K562 (cell line): ENCODE data around the gene FKBP8. TPM values are rescaled to one million over a fixed set of nuclear protein-coding genes. Genes with fewer than 3 reads are reported as not detected.

Source experiments
- ARID1B ChIP-seq: fragments of 450-650 bp; IDR thresholded peaks from 2 replicates; pipeline ENCODE4 v1.6.1; 2016; ENCODE audit warnings: antibody characterized with exemption, mild to moderate bottlenecking, inconsistent platforms
- BACH1 ChIP-seq: fragments of 200-800 bp; sonication (Bioruptor generic); IDR thresholded peaks from 2 replicates; pipeline ENCODE4 v1.6.1; 2016; ENCODE audit warnings: missing genetic modification characterization, missing compliant biosample characterization
- CEBPB ChIP-seq: fragments of 450-650 bp; IDR thresholded peaks from 2 replicates; pipeline ENCODE4 v1.6.1; 2016; ENCODE audit warnings: missing genetic modification characterization, missing compliant biosample characterization
- EP300 ChIP-seq: IDR thresholded peaks from 2 replicates; pipeline ENCODE4 v1.6.1; 2012; ENCODE audit warnings: low read length, improper control_type of control experiment
- ESRRB ChIP-seq: fragments of 250-450 bp; sonication (Bioruptor Pico); IDR thresholded peaks from 2 replicates; pipeline ENCODE4 v1.5.0; 2020; ENCODE audit warnings: mild to moderate bottlenecking, moderate library complexity, borderline replicate concordance
- HDAC1 ChIP-seq, 2 experiments: fragments of 450-650 bp; IDR thresholded peaks; 2 replicates each; pipeline ENCODE4 v1.6.1; 2016 to 2017; ENCODE audit warnings: inconsistent platforms in 1 of 2, mild to moderate bottlenecking in 1 of 2, moderate library complexity in 1 of 2
- HDAC8 ChIP-seq: fragments of 450-650 bp; IDR thresholded peaks from 2 replicates; pipeline ENCODE4 v1.6.1; 2016; ENCODE audit warnings: mild to moderate bottlenecking, missing genetic modification characterization, moderate library complexity, missing compliant biosample characterization
- MTF1 ChIP-seq: fragments of 250-450 bp; sonication (Bioruptor Pico); IDR thresholded peaks from 2 replicates; pipeline ENCODE4 v1.9.0; 2021; ENCODE audit warnings: moderate library complexity, mild to moderate bottlenecking, inconsistent platforms, borderline replicate concordance
- MXI1 ChIP-seq: IDR thresholded peaks from 2 replicates; pipeline ENCODE4 v1.6.1; 2011; ENCODE audit warnings: low read depth, mild to moderate bottlenecking, improper control_type of control experiment, low read length
- POU5F1 ChIP-seq: fragments of 150-350 bp; IDR thresholded peaks from 2 replicates; pipeline ENCODE4 v1.6.1; 2014; ENCODE audit warnings: borderline replicate concordance, low read length, low read depth, mild to moderate bottlenecking; ENCODE audit not compliant: partially characterized antibody
- RAD21 ChIP-seq, 2 experiments: fragments of 250-450 bp in 1 of 2; fragments of 450-650 bp in 1 of 2; sonication (Bioruptor Pico) in 1 of 2; formaldehyde crosslinking in 1 of 2; IDR thresholded peaks in 1 of 2; conservative IDR thresholded peaks in 1 of 2; 2 replicates each; pipeline versions ENCODE4 v1.4.0 to v1.8.0; 2020 to 2022; ENCODE audit warnings: mild to moderate bottlenecking in 2 of 2, moderate library complexity in 1 of 2
- RBM25 ChIP-seq: fragments of 200-400 bp; formaldehyde crosslinking; IDR thresholded peaks from 2 replicates; pipeline ENCODE4 v1.6.1; 2018; ENCODE audit warnings: low read length, low read depth, moderate library complexity; ENCODE audit not compliant: severe bottlenecking
- SETDB1 ChIP-seq: IDR thresholded peaks from one replicate; pipeline ENCODE4 v1.6.1; 2012; ENCODE audit warnings: low read length, control low read depth, inconsistent platforms
- SMARCC2 ChIP-seq: fragments of 450-650 bp; IDR thresholded peaks from 2 replicates; pipeline ENCODE4 v1.6.1; 2017; ENCODE audit warnings: antibody characterized with exemption, moderate library complexity, mild to moderate bottlenecking, low read depth
- SMC3 ChIP-seq: conservative IDR thresholded peaks from 2 replicates; pipeline ENCODE4 v1.6.1; 2011; ENCODE audit warnings: low read depth, low read length, improper control_type of control experiment; ENCODE audit not compliant: insufficient read depth
- SUPT5H ChIP-seq: fragments of 450-650 bp; IDR thresholded peaks from 2 replicates; pipeline ENCODE4 v1.6.1; 2016
- TCF7L2 ChIP-seq: fragments of 150-350 bp; IDR thresholded peaks from 2 replicates; pipeline ENCODE4 v1.6.1; 2016; ENCODE audit warnings: low read depth, mild to moderate bottlenecking, low read length, moderate library complexity
- ZNF347 ChIP-seq: fragments of 450-650 bp; formaldehyde crosslinking; IDR thresholded peaks from 2 replicates; pipeline ENCODE4 v1.4.0; 2020; ENCODE audit warnings: low read depth, mild to moderate bottlenecking, moderate library complexity
- ZNF766 ChIP-seq: fragments of 200-800 bp; sonication (Bioruptor generic); conservative IDR thresholded peaks from 2 replicates; pipeline ENCODE4 v1.6.1; 2016; ENCODE audit warnings: missing genetic modification characterization, missing compliant biosample characterization
- polyA plus RNA-seq, 8 experiments: library from polyadenylated mRNA; depleted of rRNA in 4 of 8; stranded (reverse) in 5 of 8; unstranded in 3 of 8; fragments of >200 nt; fragmentation: Nextera tagmentation in 2 of 8; fragmentation: Illumina TruSeq in 1 of 8; extraction: Ambion mirVana in 2 of 8; extraction: Trizol in 1 of 8; gene quantifications; 2 replicates each; pipeline versions ENCODE4 v1.2.1 to v1.2.3, GENCODE V29; 2011 to 2014; ENCODE audit warnings: inconsistent platforms in 1 of 8, missing spikeins in 1 of 8
- total RNA-seq, 7 experiments: library from RNA; depleted of rRNA in 6 of 7; stranded (reverse); fragments of >200 nt in 6 of 7; fragmentation: Illumina TruSeq in 2 of 7; extraction: Trizol in 2 of 7; gene quantifications; 2 replicates each; pipeline versions ENCODE4 v1.2.1 to v1.2.3, GENCODE V29; 2011 to 2021; ENCODE audit warnings: low replicate concordance in 1 of 7
- TF ChIP-seq, protein P1 (sequence below): fragments of 250-450 bp; sonication (Bioruptor Pico); IDR thresholded peaks from 2 replicates; pipeline ENCODE4 v1.4.0; 2020; ENCODE audit warnings: mild to moderate bottlenecking, moderate library complexity
- TF ChIP-seq, protein P2 (sequence below): fragments of 250-450 bp; sonication (Bioruptor Pico); IDR thresholded peaks from 2 replicates; pipeline ENCODE4 v1.8.0; 2021; ENCODE audit warnings: moderate library complexity, mild to moderate bottlenecking, inconsistent platforms
- TF ChIP-seq, protein P3 (sequence below): IDR thresholded peaks from 2 replicates; pipeline ENCODE4 v1.6.1; 2016; ENCODE audit warnings: missing genetic modification characterization, missing compliant biosample characterization
- TF ChIP-seq, protein P4 (sequence below), 2 experiments: fragments of 250-450 bp in 1 of 2; fragments of 450-650 bp in 1 of 2; sonication (Bioruptor Pico) in 1 of 2; IDR thresholded peaks; 2 replicates each; pipeline versions ENCODE4 v1.6.1 to v1.8.0; 2016 to 2021; ENCODE audit warnings: mild to moderate bottlenecking in 2 of 2, moderate library complexity in 2 of 2, missing compliant biosample characterization in 1 of 2, missing genetic modification characterization in 1 of 2

Gene FKBP8
- total and polyA plus RNA-seq, 9 of the 15 experiments (the other 6 are each of a cell fraction or from before 2014, with no cell fraction given), result 0.46 to 236 (median 104) TPM

DNA sequence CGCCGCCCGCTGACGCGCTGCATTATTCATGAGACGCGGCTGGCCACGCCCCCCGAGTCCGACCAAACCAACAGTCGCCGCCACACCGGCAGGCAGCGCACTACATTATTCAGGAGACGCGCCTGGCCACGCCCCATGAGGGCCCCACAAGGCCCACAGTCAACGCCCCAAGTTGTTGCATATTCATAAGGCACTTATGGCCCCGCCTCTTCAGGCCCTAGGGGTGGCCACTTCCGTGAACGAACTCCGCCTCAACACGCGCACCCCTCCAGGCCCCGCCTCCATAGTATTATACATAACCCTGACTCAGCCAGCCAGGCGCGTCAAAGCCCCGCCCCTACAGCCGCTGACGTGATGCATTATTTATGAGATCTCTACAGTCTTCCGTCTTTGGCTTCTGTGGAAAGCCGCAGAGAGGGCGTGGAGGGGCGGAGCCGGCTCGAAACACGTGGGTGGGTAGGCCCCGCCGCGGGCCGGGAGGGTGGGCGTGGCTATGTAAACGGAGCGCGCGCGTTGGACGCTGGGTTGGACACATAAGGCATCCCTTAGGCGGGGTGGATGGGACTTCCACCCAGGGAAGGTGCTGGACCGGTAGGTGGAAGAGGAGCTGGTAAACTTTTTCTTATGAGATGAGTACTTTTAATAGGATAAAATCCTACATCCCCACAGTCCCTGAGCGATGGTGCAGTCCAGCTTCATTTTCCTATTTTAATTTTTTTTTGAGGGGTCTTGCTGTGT lies 21.1 kb downstream of the FKBP8 start (continued):
- TF ChIP-seq RBM25 (peak; percentile 95), POU5F1 (no peak), BACH1 (no peak), ESRRB (no peak), ZNF766 (CRISPR knock-in tag) (no peak), SETDB1 (no peak), RAD21 (CRISPR knock-in tag; conservative IDR thresholded peaks at IDR 0.05 in 1 of 2, IDR thresholded peaks at IDR 0.05 in 1 of 2) (no peak), EP300 (no peak), SMC3 (no peak), SMARCC2 (no peak), HDAC8 (tag) (no peak), ZNF347 (CRISPR knock-in tag) (no peak), TCF7L2 (peak; percentile 54), SUPT5H (peak; percentile 53; the same call in 1 of the 2 replicates), MXI1 (peak; percentile 56; the same call in 1 of the 2 replicates), CEBPB (no peak), ARID1B (0 out of 2 replicates have a peak, but pooled peaks have one; percentile 30), MTF1 (CRISPR knock-in tag) (no peak), HDAC1 (IDR thresholded peaks at IDR 0.05) (no peak)
- TF ChIP-seq, protein P1, sequence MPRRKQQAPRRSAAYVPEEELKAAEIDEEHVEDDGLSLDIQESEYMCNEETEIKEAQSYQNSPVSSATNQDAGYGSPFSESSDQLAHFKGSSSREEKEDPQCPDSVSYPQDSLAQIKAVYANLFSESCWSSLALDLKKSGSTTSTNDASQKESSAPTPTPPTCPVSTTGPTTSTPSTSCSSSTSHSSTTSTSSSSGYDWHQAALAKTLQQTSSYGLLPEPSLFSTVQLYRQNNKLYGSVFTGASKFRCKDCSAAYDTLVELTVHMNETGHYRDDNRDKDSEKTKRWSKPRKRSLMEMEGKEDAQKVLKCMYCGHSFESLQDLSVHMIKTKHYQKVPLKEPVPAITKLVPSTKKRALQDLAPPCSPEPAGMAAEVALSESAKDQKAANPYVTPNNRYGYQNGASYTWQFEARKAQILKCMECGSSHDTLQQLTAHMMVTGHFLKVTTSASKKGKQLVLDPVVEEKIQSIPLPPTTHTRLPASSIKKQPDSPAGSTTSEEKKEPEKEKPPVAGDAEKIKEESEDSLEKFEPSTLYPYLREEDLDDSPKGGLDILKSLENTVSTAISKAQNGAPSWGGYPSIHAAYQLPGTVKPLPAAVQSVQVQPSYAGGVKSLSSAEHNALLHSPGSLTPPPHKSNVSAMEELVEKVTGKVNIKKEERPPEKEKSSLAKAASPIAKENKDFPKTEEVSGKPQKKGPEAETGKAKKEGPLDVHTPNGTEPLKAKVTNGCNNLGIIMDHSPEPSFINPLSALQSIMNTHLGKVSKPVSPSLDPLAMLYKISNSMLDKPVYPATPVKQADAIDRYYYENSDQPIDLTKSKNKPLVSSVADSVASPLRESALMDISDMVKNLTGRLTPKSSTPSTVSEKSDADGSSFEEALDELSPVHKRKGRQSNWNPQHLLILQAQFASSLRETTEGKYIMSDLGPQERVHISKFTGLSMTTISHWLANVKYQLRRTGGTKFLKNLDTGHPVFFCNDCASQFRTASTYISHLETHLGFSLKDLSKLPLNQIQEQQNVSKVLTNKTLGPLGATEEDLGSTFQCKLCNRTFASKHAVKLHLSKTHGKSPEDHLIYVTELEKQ, result no peak
- TF ChIP-seq, protein P2, sequence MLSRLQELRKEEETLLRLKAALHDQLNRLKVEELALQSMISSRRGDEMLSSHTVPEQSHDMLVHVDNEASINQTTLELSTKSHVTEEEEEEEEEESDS, result peak; percentile 83
- TF ChIP-seq, protein P3, sequence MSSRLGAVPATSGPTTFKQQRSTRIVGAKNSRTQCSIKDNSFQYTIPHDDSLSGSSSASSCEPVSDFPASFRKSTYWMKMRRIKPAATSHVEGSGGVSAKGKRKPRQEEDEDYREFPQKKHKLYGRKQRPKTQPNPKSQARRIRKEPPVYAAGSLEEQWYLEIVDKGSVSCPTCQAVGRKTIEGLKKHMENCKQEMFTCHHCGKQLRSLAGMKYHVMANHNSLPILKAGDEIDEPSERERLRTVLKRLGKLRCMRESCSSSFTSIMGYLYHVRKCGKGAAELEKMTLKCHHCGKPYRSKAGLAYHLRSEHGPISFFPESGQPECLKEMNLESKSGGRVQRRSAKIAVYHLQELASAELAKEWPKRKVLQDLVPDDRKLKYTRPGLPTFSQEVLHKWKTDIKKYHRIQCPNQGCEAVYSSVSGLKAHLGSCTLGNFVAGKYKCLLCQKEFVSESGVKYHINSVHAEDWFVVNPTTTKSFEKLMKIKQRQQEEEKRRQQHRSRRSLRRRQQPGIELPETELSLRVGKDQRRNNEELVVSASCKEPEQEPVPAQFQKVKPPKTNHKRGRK (tag), result no peak
- TF ChIP-seq, protein P4, sequence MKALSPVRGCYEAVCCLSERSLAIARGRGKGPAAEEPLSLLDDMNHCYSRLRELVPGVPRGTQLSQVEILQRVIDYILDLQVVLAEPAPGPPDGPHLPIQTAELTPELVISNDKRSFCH (CRISPR knock-in tag; IDR thresholded peaks at IDR 0.05), result no peak
- TF ChIP-seq, protein P4 (tag; IDR thresholded peaks at IDR 0.05), result no peak
